H1 (cell line): ENCODE data around the gene DCAF8. TPM values are rescaled to one million over a fixed set of nuclear protein-coding genes. Genes with fewer than 3 reads are reported as not detected.

Source experiments
- CTCF ChIA-PET: fragments of 300-600 bp; sonication (Branson Sonifier 250); formaldehyde crosslinking; loops from one replicate; lab custom pipeline; 2021; ENCODE audit not compliant: partially characterized antibody; lab: Charles Lee
- POLR2A ChIA-PET: fragments of 300-600 bp; sonication (Branson Sonifier 250); formaldehyde crosslinking; loops from one replicate; lab custom pipeline; 2021; ENCODE audit warnings: inconsistent platforms; ENCODE audit not compliant: partially characterized antibody; lab: Charles Lee
- DNase-seq, 2 experiments: peaks; one replicate each; pipeline versions ENCODE4 v3.0.0 to v3.0.0-alpha.2; 2010 to 2022; ENCODE audit warnings: low spot score in 2 of 2, low read depth in 1 of 2, mixed read lengths in 1 of 2
- FAIRE-seq: peaks from 2 replicates; lab custom pipeline; 2011; peaks lifted over from hg19 to GRCh38; lab: Jason Lieb, UNC
- H2AFZ ChIP-seq: 2 replicates; pipeline ENCODE4 v1.8.1; 2012; ENCODE audit warnings: low read length, inconsistent platforms
- H2AK5ac ChIP-seq: 2 replicates; pipeline ENCODE4 v1.6.1; 2013; ENCODE audit warnings: low read depth, low read length
- H2BK120ac ChIP-seq: replicated peaks from 2 replicates; pipeline ENCODE3; 2013; ENCODE audit warnings: low read depth, low read length, inconsistent platforms
- H2BK12ac ChIP-seq: 2 replicates; pipeline ENCODE4 v1.6.1; 2013; ENCODE audit warnings: low read depth, low read length
- H2BK15ac ChIP-seq: 2 replicates; pipeline ENCODE4 v1.6.1; 2013; ENCODE audit warnings: low read length
- H2BK20ac ChIP-seq: 2 replicates; pipeline ENCODE4 v1.6.1; 2013; ENCODE audit warnings: low read length
- H2BK5ac ChIP-seq: 2 replicates; pipeline ENCODE4 v1.6.1; 2013; ENCODE audit warnings: low read depth, low read length
- H3K14ac ChIP-seq: 2 replicates; pipeline ENCODE4 v1.6.1; 2013; ENCODE audit warnings: inconsistent platforms; ENCODE audit not compliant: insufficient read length
- H3K18ac ChIP-seq: 2 replicates; pipeline ENCODE4 v1.6.1; 2013; ENCODE audit warnings: low read length; ENCODE audit errors: extremely low read depth
- H3K23ac ChIP-seq: 2 replicates; pipeline ENCODE4 v1.6.1; 2013; ENCODE audit warnings: inconsistent platforms; ENCODE audit not compliant: insufficient read length
- H3K23me2 ChIP-seq: 2 replicates; pipeline ENCODE4 v1.6.1; 2013; ENCODE audit warnings: low read depth, low read length
- H3K27ac ChIP-seq: 2 replicates; pipeline ENCODE4 v1.6.1; 2011; ENCODE audit warnings: low read depth, low read length, inconsistent platforms
- H3K27me3 ChIP-seq, 4 experiments: replicated peaks in 1 of 4; 1 replicate in 1 of 4; 2 replicates in 3 of 4; pipeline versions ENCODE4 v1.6.1 to v1.8.1; 2011 to 2013; ENCODE audit warnings: low read length in 3 of 4, mild to moderate bottlenecking in 3 of 4, inconsistent platforms in 2 of 4, mixed read lengths in 2 of 4, moderate library complexity in 1 of 4; ENCODE audit not compliant: control insufficient read depth in 3 of 4, insufficient read depth in 3 of 4; ENCODE audit errors: extremely low read depth in 1 of 4
- H3K36me3 ChIP-seq, 4 experiments: 2 replicates each; pipeline versions ENCODE4 v1.6.1 to v1.8.1; 2011 to 2013; ENCODE audit warnings: mild to moderate bottlenecking in 4 of 4, low read length in 3 of 4, moderate library complexity in 2 of 4, control low read depth in 1 of 4, inconsistent platforms in 1 of 4; ENCODE audit not compliant: insufficient read depth in 4 of 4, control insufficient read depth in 2 of 4
- H3K4ac ChIP-seq: replicated peaks from 2 replicates; pipeline ENCODE3; 2013; ENCODE audit warnings: low read length, low read depth, mixed read lengths, inconsistent platforms; ENCODE audit not compliant: insufficient read length
- H3K4me1 ChIP-seq, 4 experiments: replicated peaks in 1 of 4; 1 replicate in 1 of 4; 2 replicates in 3 of 4; pipeline versions ENCODE4 v1.6.1 to v1.8.1; 2011 to 2013; ENCODE audit warnings: low read length in 3 of 4, inconsistent platforms in 2 of 4, mixed read lengths in 1 of 4; ENCODE audit not compliant: insufficient read depth in 4 of 4, control insufficient read depth in 3 of 4
- H3K4me2 ChIP-seq, 2 experiments: 2 replicates each; pipeline versions ENCODE4 v1.6.1 to v1.8.1; 2011 to 2013; ENCODE audit warnings: low read depth in 2 of 2, low read length in 2 of 2, control low read depth in 1 of 2, inconsistent platforms in 1 of 2, mild to moderate bottlenecking in 1 of 2; ENCODE audit not compliant: insufficient read depth in 1 of 2
- H3K4me3 ChIP-seq, 4 experiments: fragments of 200-600, 300-600 bp in 1 of 4; sonication (generic), shearing (Covaris generic), sonication (Bioruptor Twin) in 1 of 4; 2 replicates each; pipeline versions ENCODE4 v1.5.1 to v1.8.1; 2011 to 2016; ENCODE audit warnings: low read length in 4 of 4, low read depth in 3 of 4, control low read depth in 2 of 4, inconsistent platforms in 2 of 4, mild to moderate bottlenecking in 2 of 4, mixed read lengths in 1 of 4, moderate library complexity in 1 of 4; ENCODE audit not compliant: insufficient read depth in 2 of 4; ENCODE audit errors: extremely low read depth in 1 of 4
- H3K56ac ChIP-seq: replicated peaks from 2 replicates; pipeline ENCODE3; 2013; ENCODE audit warnings: low read depth, mild to moderate bottlenecking, mixed read lengths, low read length, inconsistent platforms; ENCODE audit not compliant: insufficient read length
- H3K79me1 ChIP-seq: 2 replicates; pipeline ENCODE4 v1.6.1; 2013; ENCODE audit warnings: low read depth, low read length, control low read depth
- H3K79me2 ChIP-seq, 2 experiments: 2 replicates each; pipeline versions ENCODE4 v1.6.1 to v1.8.1; 2012 to 2013; ENCODE audit warnings: low read length in 2 of 2, mild to moderate bottlenecking in 2 of 2, inconsistent platforms in 1 of 2; ENCODE audit not compliant: insufficient read depth in 2 of 2, control insufficient read depth in 1 of 2
- H3K9ac ChIP-seq, 4 experiments: replicated peaks in 1 of 4; 1 replicate in 1 of 4; 2 replicates in 3 of 4; pipeline versions ENCODE4 v1.6.1 to v1.8.1; 2011 to 2013; ENCODE audit warnings: low read depth in 3 of 4, low read length in 3 of 4, control low read depth in 2 of 4, mild to moderate bottlenecking in 2 of 4, moderate library complexity in 2 of 4, inconsistent platforms in 1 of 4; ENCODE audit errors: extremely low read depth in 1 of 4
- H3K9me3 ChIP-seq, 2 experiments: 2 replicates each; pipeline versions ENCODE4 v1.6.1 to v1.8.1; 2012 to 2013; ENCODE audit warnings: mild to moderate bottlenecking in 2 of 2, moderate library complexity in 2 of 2, control low read depth in 1 of 2, inconsistent platforms in 1 of 2, low read depth in 1 of 2, low read length in 1 of 2, mixed read lengths in 1 of 2; ENCODE audit not compliant: insufficient read depth in 2 of 2
- H4K20me1 ChIP-seq, 2 experiments: replicated peaks in 1 of 2; 2 replicates each; pipeline versions ENCODE3 to v1.8.1; 2011 to 2013; ENCODE audit warnings: inconsistent platforms in 2 of 2, low read length in 2 of 2, mild to moderate bottlenecking in 1 of 2; ENCODE audit not compliant: insufficient read depth in 2 of 2, control insufficient read depth in 1 of 2
- H4K5ac ChIP-seq: 2 replicates; pipeline ENCODE4 v1.6.1; 2013; ENCODE audit warnings: low read length, low read depth, mixed read lengths, inconsistent platforms; ENCODE audit not compliant: insufficient read length
- H4K8ac ChIP-seq: 2 replicates; pipeline ENCODE4 v1.8.0; 2013; ENCODE audit warnings: mild to moderate bottlenecking, moderate library complexity, low read length, inconsistent platforms; ENCODE audit not compliant: insufficient read depth; ENCODE audit errors: extremely low read depth
- H4K91ac ChIP-seq: replicated peaks from 2 replicates; pipeline ENCODE3; 2013; ENCODE audit warnings: low read length, mixed read lengths, inconsistent platforms; ENCODE audit not compliant: insufficient read length
- BRCA1 ChIP-seq: IDR thresholded peaks from 2 replicates; pipeline ENCODE4 v1.6.1; 2012; ENCODE audit warnings: low read depth, low read length, improper control_type of control experiment
- FOSL1 ChIP-seq: IDR thresholded peaks from 2 replicates; pipeline ENCODE4 v1.6.1; 2011; ENCODE audit warnings: mild to moderate bottlenecking, low read depth, low read length, moderate library complexity; ENCODE audit not compliant: insufficient read depth
- GTF2F1 ChIP-seq: IDR thresholded peaks from 2 replicates; pipeline ENCODE4 v1.6.1; 2012; ENCODE audit warnings: low read depth, low read length, improper control_type of control experiment, borderline replicate concordance
- NANOG ChIP-seq: IDR thresholded peaks from 2 replicates; pipeline ENCODE4 v1.6.1; 2011; ENCODE audit warnings: low read length, low read depth, mild to moderate bottlenecking, inconsistent platforms; ENCODE audit not compliant: insufficient read depth, poor library complexity, severe bottlenecking
- SIN3A ChIP-seq, 2 experiments: IDR thresholded peaks in 1 of 2; conservative IDR thresholded peaks in 1 of 2; 2 replicates each; pipeline ENCODE4 v1.6.1; 2011 to 2012; ENCODE audit warnings: low read length in 2 of 2, improper control_type of control experiment in 1 of 2, low read depth in 1 of 2, mild to moderate bottlenecking in 1 of 2
- TAF1 ChIP-seq: IDR thresholded peaks from 2 replicates; pipeline ENCODE4 v1.6.1; 2011; ENCODE audit warnings: mild to moderate bottlenecking, low read depth, low read length
- TEAD4 ChIP-seq: IDR thresholded peaks from 2 replicates; pipeline ENCODE4 v1.6.1; 2012; ENCODE audit warnings: low read depth, low read length, inconsistent platforms, mixed read lengths
- ZNF274 ChIP-seq: IDR thresholded peaks from 2 replicates; pipeline ENCODE4 v1.7.0; 2012; ENCODE audit warnings: low read length, borderline replicate concordance; ENCODE audit errors: extremely low read depth
- WGBS, 2 experiments: shearing (Covaris generic) in 1 of 2; methylation state at CpG; one replicate each; pipeline versions ENCODE4 v1.1.6 to v1.1.7; 2013 to 2015; ENCODE audit warnings: low lambda C conversion rate in 2 of 2, mixed read lengths in 2 of 2, inconsistent platforms in 1 of 2, low coverage in 1 of 2, missing lambda C conversion rate in 1 of 2; ENCODE audit not compliant: insufficient replicate concordance in 2 of 2, insufficient coverage in 1 of 2, insufficient read length in 1 of 2; ENCODE audit errors: extremely low coverage in 1 of 2, missing lambda C conversion rate in 1 of 2; 5-methylcytosine and 5-hydroxymethylcytosine counted together
- polyA plus RNA-seq, 7 experiments: library from polyadenylated mRNA; depleted of rRNA in 3 of 7; stranded (reverse) in 5 of 7; unstranded in 2 of 7; fragments of >200 nt in 5 of 7; fragments of 200-250 nt in 2 of 7; gene quantifications; 1 replicate in 5 of 7; 2 replicates in 1 of 7; 4 replicates in 1 of 7; pipeline versions ENCODE4 v1.2.1 to v1.2.3, GENCODE V29; 2011 to 2013; ENCODE audit warnings: missing spikeins in 2 of 7, mixed read lengths in 2 of 7
- total RNA-seq: library from RNA; stranded (reverse); fragmentation: NEBNext Ultra II Directional; extraction: Animal tissue kit (Norgen Biotek cat#: 25700); gene quantifications from 2 replicates; pipeline ENCODE4 v1.2.1, GENCODE V29; 2021

Gene DCAF8
- total and polyA plus RNA-seq, 2 of the 8 experiments (the other 6 are each of a cell fraction or from before 2014, with no cell fraction given) = 68.2 to 110 TPM

- Histone ChIP-seq H3K36me3 (peaks cover 0 to 4% (median 0%) of the 10 kb centered on the region in 4 experiments; a peak in 2 of 8 replicates), H2AK5ac (no peak overlapping the region), H3K14ac (no peak overlapping the region), H3K79me1 (peaks cover 2% of the 10 kb centered on the region), H4K8ac (no peak overlapping the region), H3K4me1 (peaks cover 2 to 13% (median 4%) of the 10 kb centered on the region in 4 experiments; a peak in 6 of 7 replicates), H4K20me1 (peaks cover 0 to under 1% of the 10 kb centered on the region in 2 experiments), H2BK5ac (no peak overlapping the region), H3K4me2 (no peak overlapping the region), H2BK120ac (no peak overlapping the region), H3K23me2 (0 out of 2 replicates have a peak, but pooled peaks cover 2% of the 10 kb centered on the region), H3K4ac (no peak overlapping the region), H2AFZ (no peak overlapping the region), H3K9me3 (no peaks in the 10 kb centered on the region), H3K27ac (no peak overlapping the region), H2BK12ac (no peak overlapping the region), H3K79me2 (peaks cover 5 to 77% of the 10 kb centered on the region in 2 experiments; a peak in 3 of 4 replicates), H3K23ac (no peak overlapping the region), H3K4me3 (no peak overlapping the region), H2BK15ac (no peak overlapping the region), H4K5ac (no peak overlapping the region), H4K91ac (no peak overlapping the region), H3K56ac (no peak overlapping the region), H2BK20ac (no peak overlapping the region), H3K18ac (no peak overlapping the region), H3K9ac (no peak overlapping the region), H3K27me3 (no peaks in the 10 kb centered on the region)
- CTCF ChIA-PET = interaction anchor here (0.7 to 2.1 kb wide), 9 partner anchors 34 to 184 kb away, joined by 3 to 11 read pairs (median 3); no protein-coding TSS in a partner anchor
- POLR2A ChIA-PET = interaction anchor here (1.0 to 1.7 kb wide), 4 partner anchors 12 to 49 kb away, joined by 3 to 8 read pairs (median 4); no protein-coding TSS in a partner anchor
- 90% methylated on average over 3 of the region's 3 CpGs; no CpG with 5 or more reads in 1 of the 2 experiments for WGBS, 2 experiments
- no peak for DNase-seq
- no peak for FAIRE-seq
- TF ChIP-seq NANOG (no peak), BRCA1 (no peak), TAF1 (no peak), TEAD4 (no peak), ZNF274 (no peak), GTF2F1 (no peak), FOSL1 (no peak), SIN3A (conservative IDR thresholded peaks at IDR 0.05 in 1 of 2, IDR thresholded peaks at IDR 0.05 in 1 of 2; ENCODE audit: low read depth in 1 of 2, low read length in 2 of 2) (no peak)
Measured at GRCh38 chr1:160256396-160257046, 5.8 kb downstream of the DCAF8 start.
